ENCODE results near the gene TMEM190. TPM values are rescaled to one million over a fixed set of nuclear protein-coding genes. Genes with fewer than 3 reads are reported as not detected.

Gene TMEM190
- total and polyA plus RNA-seq, 9 of the 15 experiments (the other 6 are each of a cell fraction or from before 2014, with no cell fraction given): not detected

GRCh38 chr19:55385724-55386492 is 9.3 kb downstream of the TMEM190 start, which contains the start of gene RPL28 (continued):
- TF ChIP-seq CEBPB (tag; IDR thresholded peaks at IDR 0.05) (no peak), ARNT (IDR thresholded peaks at IDR 0.05) (no peak), ZNF444 (CRISPR knock-in tag; IDR thresholded peaks at IDR 0.05) (no peak), BDP1 (IDR thresholded peaks at IDR 0.05; ENCODE audit: insufficient read depth, insufficient read length) (no peak), ZNF12 (CRISPR knock-in tag; IDR thresholded peaks at IDR 0.05) (peak; percentile 58; the same call in 1 of the 2 replicates), EP400 (IDR thresholded peaks at IDR 0.05) (peak; percentile 81), CSDE1 (IDR thresholded peaks at IDR 0.05) (no peak), ZNF589 (CRISPR knock-in tag; IDR thresholded peaks at IDR 0.05; ENCODE audit: low read depth) (no peak), GTF2F1 (IDR thresholded peaks at IDR 0.05; ENCODE audit: low read depth, low read length) (peak; percentile 95), NR3C1 (CRISPR knock-in tag; IDR thresholded peaks at IDR 0.05) (no peak), TAF15 (IDR thresholded peaks at IDR 0.05; ENCODE audit: low read depth, low read length) (no peak), ZBTB5 (IDR thresholded peaks at IDR 0.05) (no peak), CREB3 (tag; conservative IDR thresholded peaks at IDR 0.05; ENCODE audit: low read depth) (no peak), XRCC3 (IDR thresholded peaks at IDR 0.05) (no peak), ZBTB26 (CRISPR knock-in tag; IDR thresholded peaks at IDR 0.05) (no peak; the same call in 1 of the 2 replicates), PHTF2 (CRISPR knock-in tag; IDR thresholded peaks at IDR 0.05) (no peak), ZNF274 (IDR thresholded peaks at IDR 0.05; ENCODE audit: borderline replicate concordance, low read depth, low read length) (no peak), MTA2 (IDR thresholded peaks at IDR 0.05; ENCODE audit: low read depth) (no peak), HDAC3 (IDR thresholded peaks at IDR 0.05; ENCODE audit: borderline replicate concordance, partially characterized antibody) (no peak), SP2 (IDR thresholded peaks at IDR 0.05; ENCODE audit: extremely low read depth, low read depth, low read length, poor library complexity, severe bottlenecking) (no peak), ZNF75A (CRISPR knock-in tag; IDR thresholded peaks at IDR 0.05) (no peak), JUND (IDR thresholded peaks at IDR 0.05; ENCODE audit: borderline replicate concordance, low read depth, low read length) (peak; percentile 26; the same call in 1 of the 2 replicates), JUND (tag; IDR thresholded peaks at IDR 0.05; ENCODE audit: borderline replicate concordance, low read depth, low read length) (no peak; the same call in 2 of the 3 replicates), FUS (optimal IDR thresholded peaks at IDR 0.05; ENCODE audit: low read depth, low read length) (no peak), IFI16 (CRISPR knock-in tag; IDR thresholded peaks at IDR 0.05) (no peak), ADNP (tag; IDR thresholded peaks at IDR 0.05) (no peak), CBX8 (IDR thresholded peaks at IDR 0.05; ENCODE audit: borderline replicate concordance, extremely low read depth, low read depth, low read length, poor library complexity, severe bottlenecking) (no peak)

Data from K562 (cell line).